Endometrial microvascular endothelial cells (primary cell): ENCODE data around the gene SIGMAR1. TPM values are rescaled to one million over a fixed set of nuclear protein-coding genes. Genes with fewer than 3 reads are reported as not detected.

ENCODE experiments used
- in situ Hi-C: cut with HindIII; loops from 2 replicates; pipeline ENCODE4 v1.10.0; 2017; ENCODE audit warnings: low sequenced_read_pairs, low pct_unique_long_range_greater_than_20kb; ENCODE audit errors: inconsistent ontology term
- total RNA-seq: library from RNA; depleted of rRNA; stranded (reverse); fragments of >200 nt; gene quantifications from one replicate; pipeline ENCODE4 v1.2.3, GENCODE V29; 2015; ENCODE audit errors: inconsistent ontology term

The SIGMAR1 gene
- total RNA-seq, 1 donor from 2014 or later: 163 TPM

DNA sequence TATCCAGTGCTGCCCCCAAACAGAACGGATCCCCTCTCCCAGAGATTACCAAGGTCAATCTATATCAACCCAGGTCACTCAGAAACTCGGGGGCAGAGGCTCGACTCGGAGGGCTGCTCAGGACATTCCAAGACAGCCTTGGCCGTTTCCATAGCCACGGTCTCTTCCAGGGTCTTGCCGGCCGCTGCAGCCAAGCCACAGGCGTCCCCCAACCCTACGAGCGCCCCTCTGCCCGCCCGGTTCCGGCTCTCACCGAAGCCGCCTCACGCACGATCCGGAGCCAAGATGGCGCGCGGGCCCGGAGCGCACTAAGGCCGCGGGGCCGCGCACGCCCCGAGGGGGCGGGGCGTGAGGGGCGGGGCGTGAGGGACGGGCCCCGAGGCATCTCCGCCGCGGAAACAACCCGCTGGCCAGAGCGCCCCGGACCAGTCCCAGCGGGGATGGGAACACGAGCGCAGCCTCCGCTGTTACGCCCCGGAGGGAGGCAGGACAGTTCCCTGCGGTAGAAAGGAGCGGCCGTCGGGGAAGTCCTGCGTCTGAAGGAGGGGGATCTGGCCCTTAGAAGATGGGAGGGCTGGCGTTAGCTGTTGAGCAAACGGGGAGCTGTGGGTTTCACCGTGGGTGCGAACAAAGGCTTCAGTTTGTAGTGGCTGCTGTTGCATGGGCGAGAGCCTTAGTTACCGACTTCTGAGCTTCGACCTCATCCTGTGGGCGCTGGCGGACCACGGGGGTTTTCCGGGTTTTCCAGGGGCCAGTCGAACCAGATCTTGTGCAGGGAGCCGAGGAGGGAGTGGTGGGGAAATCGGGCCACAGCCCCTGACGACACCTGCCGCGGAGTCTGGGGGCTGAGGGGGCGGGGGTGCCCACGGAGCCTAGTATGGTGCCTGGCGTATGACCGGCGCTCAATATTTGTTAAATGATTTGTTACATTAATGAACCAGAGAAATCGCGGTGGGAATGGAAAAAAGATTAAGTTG, 25.5 kb downstream of the SIGMAR1 start, which contains the start of gene RPP25L:
TSS of gene RPP25L (minus strand) at position 287 of the 977 bp plus-strand sequence. CDS start 801 bp downstream, outside the sequence.
- in situ Hi-C loops: no loop called here

DNA sequence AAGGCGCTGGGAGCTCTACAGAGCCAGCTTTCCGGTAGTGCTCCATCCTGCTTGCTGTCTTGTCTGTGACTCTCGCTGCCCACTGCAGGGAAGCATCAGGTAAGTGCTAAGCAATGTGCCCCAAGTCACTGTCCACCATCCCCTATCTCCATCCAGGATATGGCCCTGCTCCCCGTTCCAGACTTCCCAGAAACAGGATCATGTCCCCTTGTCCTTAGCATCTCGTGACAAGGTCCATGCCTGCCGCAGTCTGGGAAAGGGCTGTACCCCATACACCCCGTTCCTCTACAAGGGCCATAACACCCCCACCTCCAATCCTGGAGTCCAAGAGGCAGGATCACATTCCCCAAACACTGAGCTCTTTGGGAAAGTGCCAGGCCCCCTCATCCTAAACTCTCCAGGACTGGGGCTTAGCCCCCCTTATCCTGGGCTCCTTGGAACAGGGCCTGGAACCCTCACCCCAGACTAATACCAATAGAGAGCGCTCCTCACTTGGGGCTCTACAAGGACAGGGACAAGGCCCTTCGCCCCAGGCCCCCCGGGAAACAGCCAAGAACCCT, 26.3 kb downstream of the SIGMAR1 start:
- in situ Hi-C loops: no loop called here

GRCh38 chr9:34610434-34611206, 27.0 kb downstream of the SIGMAR1 start:
- in situ Hi-C loops: no loop called here

DNA sequence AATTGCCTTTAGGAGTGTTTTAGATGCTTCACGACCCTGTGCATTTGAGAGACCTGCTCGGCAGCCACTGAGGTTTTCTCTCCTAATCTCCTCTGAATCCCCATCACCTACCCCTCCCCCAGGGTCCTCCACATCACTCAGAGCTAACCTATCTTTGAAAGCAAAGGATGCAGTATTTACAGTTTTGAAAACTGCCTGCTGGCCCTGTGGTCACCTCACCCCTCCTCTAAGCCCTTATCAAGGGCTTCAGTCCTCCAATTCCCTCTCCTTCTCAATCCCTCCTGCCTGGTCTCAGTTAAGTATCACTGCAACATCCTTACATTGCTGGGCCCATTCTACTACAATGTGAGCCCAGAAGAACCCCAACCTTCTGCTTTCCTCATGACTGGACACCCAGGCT, 30.3 kb downstream of the SIGMAR1 start:
- in situ Hi-C loops: no loop called here

GRCh38 chr9:34606905-34607304, 30.7 kb downstream of the SIGMAR1 start:
- in situ Hi-C loops: no loop called here

- in situ Hi-C loops: no loop called here
Observed at GRCh38 chr9:34606190-34606589, 31.4 kb downstream of the SIGMAR1 start.

- in situ Hi-C loops: no loop called here
Observed at GRCh38 chr9:34603610-34604231, 33.9 kb downstream of the SIGMAR1 start.

DNA sequence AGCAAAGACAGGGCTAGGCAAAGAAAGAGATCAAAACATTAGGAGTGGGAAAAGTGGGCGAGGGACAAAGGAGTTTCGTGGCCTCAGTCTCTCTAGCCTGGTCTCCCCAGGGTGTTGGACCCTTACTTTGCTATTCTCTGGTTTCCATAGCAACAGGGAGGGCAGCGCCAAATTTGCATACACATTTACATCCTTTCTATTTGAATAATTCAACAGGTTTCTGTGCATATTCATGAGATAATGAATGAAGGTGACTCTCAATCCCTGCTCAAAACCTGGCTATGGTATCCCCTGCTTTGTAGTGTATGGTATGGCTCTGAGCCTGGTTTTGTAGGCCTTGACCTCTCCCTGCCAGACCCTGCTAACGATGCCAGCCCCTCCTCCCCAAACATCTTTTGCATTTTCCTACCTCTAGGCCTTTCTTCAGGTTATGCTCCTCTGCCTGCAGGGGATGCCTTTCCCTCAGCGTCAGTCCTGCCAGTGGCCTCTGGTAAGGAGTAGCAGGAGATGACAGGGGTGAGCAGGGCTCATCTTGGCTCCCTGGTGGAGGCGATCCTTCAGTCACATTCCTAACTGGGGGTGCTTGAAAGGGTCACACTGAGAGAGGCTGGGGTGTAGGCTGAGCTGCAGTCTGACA, 35.5 kb downstream of the SIGMAR1 start:
- in situ Hi-C loops: no loop called here

- in situ Hi-C loops: no loop called here
Observed at GRCh38 chr9:34600908-34601307, 36.7 kb downstream of the SIGMAR1 start.

DNA sequence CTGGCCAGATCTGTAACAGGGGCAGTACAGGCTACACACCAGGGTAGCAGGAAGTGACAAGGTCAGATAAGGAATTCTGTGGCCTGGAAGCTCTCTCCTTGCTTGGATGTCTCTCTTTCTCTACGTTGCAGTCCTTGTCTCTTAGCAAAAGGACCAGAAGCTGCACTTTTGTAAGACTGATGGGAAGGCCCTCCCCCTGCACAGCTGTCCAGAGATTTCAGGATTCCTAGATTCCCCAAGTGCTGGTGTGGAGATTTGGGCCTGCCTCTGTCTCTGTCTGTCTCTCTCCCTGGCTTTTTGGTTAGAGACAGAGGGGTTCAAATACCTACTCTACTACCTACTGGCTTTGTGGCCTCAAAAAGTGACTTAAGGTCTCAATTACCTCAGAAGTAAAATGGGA, 38.0 kb downstream of the SIGMAR1 start:
- in situ Hi-C loops: no loop called here

DNA sequence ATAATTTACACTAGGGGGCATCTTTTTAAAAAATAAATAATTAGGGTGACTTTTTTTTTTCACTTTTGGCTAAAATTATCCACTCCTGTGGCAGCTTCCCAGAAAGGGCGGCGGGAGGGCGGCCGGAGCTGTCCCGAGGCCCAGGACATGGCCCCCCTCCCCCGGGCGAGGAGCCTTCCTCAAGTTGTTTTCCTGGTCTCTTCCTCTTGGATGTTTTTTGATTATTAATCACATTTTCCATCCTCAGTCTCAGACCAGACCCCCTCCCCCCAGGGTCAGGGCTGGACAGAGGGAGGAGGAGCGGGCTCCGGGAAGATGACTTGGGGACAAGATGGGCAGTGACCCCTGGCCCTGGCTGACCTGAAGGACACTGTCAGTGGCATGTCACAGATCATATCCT, 43.4 kb downstream of the SIGMAR1 start:
- in situ Hi-C loops: no loop called here

DNA sequence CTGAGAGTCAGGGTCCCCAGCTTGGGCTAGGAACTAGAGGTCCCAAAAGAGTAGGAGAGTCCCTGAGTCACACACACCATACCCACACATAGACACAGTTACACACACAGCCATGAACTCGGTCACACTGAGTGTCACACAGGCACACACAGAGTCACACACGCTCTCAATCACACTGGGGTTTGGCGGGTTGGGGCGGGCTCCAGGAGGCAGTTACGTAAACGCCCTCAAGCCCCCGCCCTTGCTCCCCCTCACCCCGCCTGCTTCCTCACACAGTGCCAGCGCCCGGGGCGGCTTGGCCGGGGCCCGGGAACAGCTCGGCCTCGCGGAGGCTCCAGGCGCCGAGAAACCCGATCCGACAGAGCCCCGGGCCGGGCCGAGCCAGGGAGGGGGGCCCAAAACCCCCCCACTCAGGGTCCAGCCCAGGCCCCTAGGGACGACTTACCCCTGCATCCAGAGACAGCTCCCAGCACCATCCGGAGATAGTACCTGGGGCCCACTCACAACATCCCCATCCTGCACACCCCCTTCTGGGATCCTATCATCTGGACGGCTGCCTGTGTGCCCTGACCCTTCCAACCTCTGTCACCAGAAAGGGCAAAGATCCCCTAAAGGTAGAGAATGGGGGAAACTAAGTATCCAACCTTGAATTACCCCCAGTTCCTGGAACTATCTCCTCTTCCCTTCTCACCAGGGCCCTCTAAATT, 44.5 kb downstream of the SIGMAR1 start:
- in situ Hi-C loops: no loop called here

DNA sequence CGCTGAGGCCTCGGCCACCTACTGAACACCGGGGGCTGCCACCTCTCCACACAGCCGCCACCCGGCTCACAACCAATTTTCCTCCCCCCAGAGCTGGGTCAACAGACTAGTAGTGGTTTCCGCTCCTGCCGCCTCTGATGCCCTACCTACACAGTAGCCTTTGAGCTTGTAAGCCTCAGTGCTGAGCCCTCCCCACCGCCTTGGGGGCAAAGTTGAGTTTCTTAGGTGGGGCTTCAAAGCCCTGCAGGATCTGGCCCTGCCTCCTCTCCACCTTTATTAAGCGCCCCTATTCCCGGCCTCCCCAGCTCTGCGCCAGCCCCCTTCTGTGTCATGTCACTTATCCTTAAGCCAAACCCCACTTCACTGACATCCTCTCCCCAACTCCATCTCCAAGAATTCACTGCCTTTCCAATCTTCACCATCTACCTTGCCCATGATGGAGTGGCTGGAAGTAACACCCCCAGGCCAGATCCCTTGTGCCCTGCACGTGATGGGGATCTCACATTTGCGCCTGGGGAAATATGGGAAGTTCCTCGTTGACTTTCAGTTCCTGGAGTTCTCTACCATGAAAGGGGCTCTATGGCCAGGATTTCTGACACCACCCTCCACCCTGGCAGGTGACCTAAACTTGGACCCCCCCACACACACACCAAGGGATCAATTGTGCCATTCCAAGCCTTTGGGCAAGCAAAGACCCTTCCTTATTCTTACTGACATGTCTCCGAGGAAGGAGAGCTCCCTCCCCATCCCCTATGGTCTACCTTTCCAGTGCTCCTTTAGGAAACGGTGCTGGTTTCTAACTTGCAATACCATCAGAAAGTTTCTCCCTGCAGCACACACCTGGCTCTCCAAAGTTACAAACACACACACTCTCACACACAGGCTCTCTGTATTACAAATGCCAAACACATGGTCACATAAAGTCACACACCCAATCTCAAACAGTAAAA, 45.4 kb downstream of the SIGMAR1 start:
- in situ Hi-C loops: no loop called here

DNA sequence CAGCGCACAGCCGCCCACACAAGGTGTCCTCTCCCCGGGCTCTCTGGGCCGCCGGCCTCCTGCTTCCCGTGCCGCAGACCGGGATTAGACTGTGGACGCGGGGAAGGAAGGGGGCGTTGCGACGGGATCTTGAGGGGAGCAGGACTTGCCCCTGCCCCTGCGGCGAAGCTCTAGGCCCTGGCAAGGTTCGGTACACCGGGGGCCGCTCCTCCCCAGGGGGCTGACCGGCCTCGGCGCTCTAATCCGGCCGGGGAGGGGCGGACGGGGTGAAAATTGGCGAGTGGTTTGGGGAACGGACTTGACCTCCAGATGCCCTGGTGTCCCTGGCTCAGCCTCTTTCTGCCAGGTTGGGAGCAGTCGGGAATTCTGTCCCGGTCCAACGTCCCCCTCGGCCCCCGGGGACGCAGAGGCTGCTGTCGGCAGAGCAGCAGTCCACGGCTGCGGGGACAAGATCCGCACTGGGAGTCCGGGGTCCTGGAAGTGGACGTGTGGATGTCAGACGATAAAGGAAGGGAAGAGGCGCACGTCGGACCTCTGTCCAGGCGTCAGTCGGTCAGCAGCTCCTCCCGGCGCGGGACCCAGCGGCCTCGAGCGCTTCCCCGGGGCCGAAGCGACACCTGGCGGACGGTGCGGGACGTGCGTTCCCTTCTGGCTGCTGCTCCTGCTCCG, 46.2 kb downstream of the SIGMAR1 start:
- in situ Hi-C loops: no loop called here

DNA sequence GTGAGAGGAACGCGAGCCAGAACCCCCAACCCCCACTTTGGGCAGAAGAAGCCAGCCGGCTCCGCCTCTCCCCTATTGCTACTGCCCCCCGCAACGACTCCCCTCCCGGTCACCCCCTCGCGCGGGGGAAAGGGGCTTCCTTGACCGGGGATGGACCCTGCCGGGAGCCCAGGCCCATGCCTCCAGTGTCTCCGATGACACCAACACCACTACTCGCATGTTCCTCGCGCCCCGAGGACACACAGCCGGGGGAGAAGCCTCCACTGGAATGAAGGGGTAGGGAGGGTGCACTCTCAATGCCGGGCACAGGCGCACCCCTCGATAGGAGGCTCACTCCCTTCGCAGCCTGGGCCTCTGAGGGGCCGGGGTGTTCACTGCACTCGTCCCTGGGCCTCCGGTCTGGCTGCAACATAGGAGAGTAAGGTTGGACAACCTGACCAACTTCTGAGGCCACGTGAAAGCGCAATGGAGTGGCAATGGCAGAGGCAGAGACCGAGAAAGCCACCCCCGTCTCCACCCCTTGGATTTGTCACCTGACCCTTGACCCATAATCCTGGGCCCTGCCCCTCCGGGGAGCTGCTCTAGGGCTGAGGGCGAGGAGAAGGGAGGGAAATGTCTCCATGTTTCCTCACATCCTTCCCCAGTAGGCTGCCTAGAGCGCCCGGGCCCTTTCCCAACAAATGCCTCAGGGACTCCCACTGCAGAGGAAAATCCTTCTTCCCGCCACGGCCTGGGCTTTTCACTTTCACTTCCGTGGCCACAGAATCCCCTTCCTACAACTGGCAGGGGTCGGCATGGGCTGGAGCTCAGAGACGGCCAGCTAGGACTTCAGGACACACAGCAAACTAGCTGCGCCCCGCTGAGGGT, 47.0 kb downstream of the SIGMAR1 start:
- in situ Hi-C loops: no loop called here
